T1000 (cell line): ENCODE data around the gene SALL1.
A peak's percentile ranks its signal among the peaks of the same experiment; 100 is the strongest.

Source experiments
- DNase-seq: peaks from one replicate; lab custom pipeline; 2025; ENCODE audit warnings: mixed read lengths; lab: John Stamatoyannopoulos, UW

The SALL1 gene

GRCh38 chr16:51156807-51157200 lies 5.7 kb upstream of the SALL1 start:
- no peak for DNase-seq

GRCh38 chr16:51155820-51156806 lies 5.0 kb upstream of the SALL1 start:
- DNase-seq: no peak

- no peak for DNase-seq
These were observed 4.1 kb upstream of the SALL1 start for GRCh38 chr16:51155199-51155607.

GRCh38 chr16:51154271-51155171 lies 3.5 kb upstream of the SALL1 start:
- DNase-seq: no peak

GRCh38 chr16:51153577-51154031 lies 2.5 kb upstream of the SALL1 start:
- DNase-seq: no peak

- peak; percentile 71 for DNase-seq
These were observed 1.9 kb upstream of the SALL1 start for GRCh38 chr16:51152691-51153576.

- DNase-seq: peak; percentile 77
These were observed 1.0 kb upstream of the SALL1 start for GRCh38 chr16:51151961-51152663.

GRCh38 chr16:51151435-51151960 lies 428 bp upstream of the SALL1 start:
- DNase-seq: peak; percentile 73

GRCh38 chr16:51150165-51150887 lies 744 bp downstream of the SALL1 start:
- no peak for DNase-seq

GRCh38 chr16:51149721-51150164 lies 1.3 kb downstream of the SALL1 start:
- DNase-seq: no peak

- no peak for DNase-seq
These were observed 1.8 kb downstream of the SALL1 start for GRCh38 chr16:51149251-51149661.

GRCh38 chr16:51148678-51149228 lies 2.3 kb downstream of the SALL1 start:
- no peak for DNase-seq

GRCh38 chr16:51147776-51148677 lies 3.0 kb downstream of the SALL1 start:
- DNase-seq: no peak

GRCh38 chr16:51146256-51146924 lies 4.7 kb downstream of the SALL1 start:
- DNase-seq: no peak

GRCh38 chr16:51144203-51144602 lies 6.9 kb downstream of the SALL1 start:
- no peak for DNase-seq

- DNase-seq: no peak
These were observed 7.7 kb downstream of the SALL1 start for GRCh38 chr16:51143196-51143977.

- no peak for DNase-seq
These were observed 9.5 kb downstream of the SALL1 start for GRCh38 chr16:51141541-51141940.
